ENCODE measurements around the gene ZBTB20.
A peak's percentile ranks its signal among the peaks of the same experiment; 100 is the strongest.

The ZBTB20 gene

DNA sequence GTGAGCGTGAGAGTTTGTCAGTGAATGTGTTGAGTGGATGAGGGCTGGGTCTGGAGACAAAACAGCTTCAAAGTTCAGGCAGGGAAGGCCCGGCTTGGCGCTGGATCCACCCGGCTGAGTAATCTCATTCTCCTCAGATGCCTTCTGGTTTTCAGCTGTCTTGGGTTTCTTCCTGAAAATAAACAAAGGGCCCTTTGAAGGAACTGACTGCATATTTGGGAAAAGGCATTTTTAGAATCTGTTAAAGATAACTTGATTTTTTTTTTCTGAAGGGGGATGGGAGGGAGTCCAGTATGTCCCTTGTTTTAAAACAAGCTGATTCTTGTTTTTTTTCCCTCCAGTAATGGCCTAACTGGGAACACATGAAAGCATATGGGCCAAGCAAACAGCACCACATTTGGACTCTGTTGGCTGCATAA lies 766.8 kb downstream of the ZBTB20 start:
- no peak for DNase-seq

DNA sequence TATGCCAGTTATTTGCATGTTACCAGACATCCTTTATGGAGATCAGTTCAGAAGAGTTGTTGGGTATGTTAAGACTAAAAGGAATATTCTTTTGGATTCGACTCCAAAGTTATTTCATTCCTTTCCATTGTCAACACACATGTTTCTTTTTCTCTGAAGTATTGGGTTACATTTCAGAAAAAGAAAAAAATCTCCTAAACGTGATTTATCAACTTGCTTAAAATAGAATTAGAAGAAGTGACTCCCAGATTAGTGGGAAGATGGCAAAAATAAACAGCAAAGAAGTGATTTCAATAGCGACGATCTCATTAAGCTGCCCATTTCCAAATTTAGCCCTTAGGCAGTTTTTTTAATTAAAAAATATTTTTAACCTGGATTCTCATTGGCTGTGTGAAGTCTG lies 767.8 kb downstream of the ZBTB20 start:
- DNase-seq: no peak

DNA sequence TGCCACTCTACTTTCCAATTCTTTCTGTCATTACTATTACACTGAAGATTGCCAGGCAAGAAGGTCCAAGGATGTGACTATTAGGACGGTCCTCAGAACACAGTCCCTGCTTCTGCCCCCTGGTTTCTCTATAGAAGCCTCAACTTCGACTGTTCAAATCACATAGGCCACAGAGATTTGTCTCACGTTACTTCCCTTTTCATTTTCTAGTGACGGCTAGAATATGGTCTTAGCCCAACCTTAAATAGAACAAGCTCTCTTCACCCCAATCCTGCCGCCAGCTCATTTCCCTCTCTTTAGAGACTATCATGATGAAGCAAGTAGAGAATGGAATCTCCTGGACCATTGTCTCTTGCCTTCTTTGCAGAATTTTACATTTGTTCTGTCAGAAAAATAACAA lies 768.3 kb downstream of the ZBTB20 start:
- no peak for DNase-seq

DNA sequence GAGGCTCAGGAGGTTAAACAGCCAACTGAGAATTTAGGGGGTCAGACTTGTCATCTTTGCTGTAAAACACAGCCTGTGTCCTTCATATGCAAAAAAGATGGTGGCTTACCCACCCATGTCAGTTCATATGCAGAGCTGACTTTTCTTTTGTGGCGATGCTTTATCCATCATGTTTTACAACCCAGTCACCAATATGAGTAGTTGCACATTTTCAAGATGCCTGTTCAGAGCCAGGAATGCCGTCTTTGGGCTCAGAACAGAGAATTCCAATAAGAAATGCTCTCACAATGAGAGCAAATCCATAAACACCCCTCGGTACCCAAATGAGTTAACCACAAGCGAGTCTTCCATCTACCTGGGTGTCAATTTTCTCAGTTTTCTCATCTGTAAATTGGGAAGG lies 769.7 kb downstream of the ZBTB20 start:
- DNase-seq: no peak

DNA sequence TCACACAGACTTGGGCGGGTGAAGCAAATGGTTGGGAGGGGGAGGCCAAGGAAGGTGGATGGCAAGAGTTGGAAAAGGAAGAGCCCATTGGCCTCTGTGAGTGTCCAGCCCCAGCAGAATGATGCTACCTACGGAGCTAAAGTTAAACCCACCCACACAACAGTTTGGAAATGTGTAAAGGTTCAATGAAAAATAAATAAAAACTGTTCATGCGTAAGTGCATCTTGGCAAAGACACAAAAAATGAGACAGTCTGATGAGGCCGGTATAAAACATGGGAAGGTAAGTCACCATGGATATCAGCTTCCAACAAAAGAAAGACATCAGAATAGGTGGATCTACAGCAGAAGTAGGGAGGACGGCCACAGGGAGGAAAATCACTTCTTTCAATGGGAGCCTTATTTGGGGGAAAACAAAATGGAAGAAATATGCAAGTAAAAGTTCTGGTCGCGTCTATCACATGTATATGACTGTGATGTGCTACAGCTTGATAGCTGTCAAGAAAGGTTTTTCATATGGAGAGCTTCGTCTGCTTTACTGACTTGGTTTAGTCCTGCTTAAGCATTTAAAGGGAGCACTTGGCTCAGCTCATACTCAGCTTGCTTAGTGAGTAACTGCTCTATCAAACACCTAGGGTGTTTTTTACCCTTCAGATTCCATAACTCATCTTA lies 770.4 kb downstream of the ZBTB20 start:
- DNase-seq: no peak

DNA sequence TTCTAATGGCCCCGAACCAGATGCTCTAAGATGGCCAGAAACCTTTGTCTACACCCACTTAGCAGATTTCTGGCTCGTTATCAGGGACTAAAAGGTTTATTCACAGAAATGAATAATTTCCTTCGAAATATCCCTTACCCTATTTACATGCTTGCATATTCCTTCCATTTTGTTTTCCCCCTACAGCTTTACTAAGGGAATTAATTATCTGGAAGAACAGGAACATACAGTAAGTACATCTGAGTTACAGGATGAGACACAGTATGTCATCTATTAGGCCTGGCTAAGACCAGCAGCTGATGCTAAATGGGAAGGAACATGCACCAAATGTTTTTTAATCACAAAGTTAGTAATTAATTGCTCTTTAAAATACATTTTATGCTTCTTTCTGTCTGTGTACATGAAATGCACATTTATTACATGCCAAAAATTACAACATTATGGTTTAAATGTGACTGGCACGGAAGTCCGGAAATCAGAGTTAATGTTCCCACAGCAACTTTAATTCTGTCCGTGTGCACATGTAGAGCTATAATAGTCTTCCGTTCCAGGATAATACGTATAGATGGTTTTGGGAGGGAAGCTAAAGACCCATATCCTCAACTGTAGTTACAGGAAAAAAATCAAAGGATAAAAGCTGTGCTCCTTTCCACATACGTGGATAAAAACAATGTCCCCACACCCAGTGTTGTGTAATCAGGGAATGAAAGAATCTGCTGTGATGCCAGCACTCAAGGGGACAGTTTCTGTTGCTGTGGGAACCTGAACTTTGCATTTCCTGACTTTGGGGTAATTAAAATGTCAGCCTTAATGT lies 771.3 kb downstream of the ZBTB20 start:
- no peak for DNase-seq

DNA sequence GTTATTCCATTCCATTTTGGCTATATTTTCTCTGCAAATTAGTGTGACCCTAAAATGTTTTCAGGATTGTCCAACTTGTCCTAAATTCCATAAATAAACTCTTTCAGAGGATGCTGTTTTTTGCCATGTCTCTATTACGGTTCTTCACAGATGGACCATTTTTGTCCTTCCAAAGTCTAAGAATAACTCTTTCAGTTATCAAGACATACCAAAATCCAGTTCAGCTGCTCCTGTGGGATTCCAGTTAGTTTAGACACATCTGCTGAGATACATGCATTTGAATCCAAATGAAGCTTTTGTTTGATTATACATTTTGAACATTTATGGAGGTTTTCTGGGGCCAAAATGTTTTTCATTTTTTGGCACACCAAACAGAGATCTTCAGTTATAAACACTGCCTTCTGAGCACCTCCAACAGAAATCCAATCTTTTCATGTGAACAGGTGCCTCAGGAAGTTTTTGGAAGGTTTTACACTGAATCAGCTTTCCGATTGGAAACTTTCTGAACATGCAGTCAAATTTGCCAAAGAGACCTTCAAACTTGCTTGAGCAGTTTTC lies 772.6 kb downstream of the ZBTB20 start:
- DNase-seq: no peak

DNA sequence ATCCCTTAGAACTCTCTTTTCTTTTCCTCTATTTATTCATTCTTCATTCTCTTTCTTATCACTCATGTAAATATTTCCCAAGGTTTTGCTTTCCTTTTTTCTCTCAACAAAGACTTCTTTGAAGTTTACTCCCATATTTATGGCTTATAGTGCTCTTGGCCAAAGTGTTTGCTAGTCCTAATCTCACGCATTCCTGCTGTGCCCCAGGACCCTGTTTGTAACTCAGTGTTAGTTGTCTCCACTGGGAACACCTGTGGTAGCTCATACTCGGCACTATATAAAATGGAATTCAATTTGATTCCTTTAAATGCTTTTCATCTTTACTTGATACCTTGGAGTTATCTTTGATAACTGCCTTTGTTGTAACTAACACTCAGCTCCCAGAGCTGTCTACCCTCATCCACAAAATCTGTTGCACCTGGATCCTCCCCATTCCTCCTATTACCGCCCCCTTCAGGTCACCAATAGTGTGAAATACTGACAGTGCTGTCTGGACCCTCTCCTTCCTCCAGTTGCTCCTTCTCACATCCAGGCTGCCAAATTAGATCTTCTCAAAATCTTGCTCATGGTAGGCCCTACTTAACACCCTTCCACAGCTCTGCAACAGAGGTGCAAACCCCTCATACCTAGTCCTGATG lies 776.4 kb downstream of the ZBTB20 start:
- no peak for DNase-seq

DNA sequence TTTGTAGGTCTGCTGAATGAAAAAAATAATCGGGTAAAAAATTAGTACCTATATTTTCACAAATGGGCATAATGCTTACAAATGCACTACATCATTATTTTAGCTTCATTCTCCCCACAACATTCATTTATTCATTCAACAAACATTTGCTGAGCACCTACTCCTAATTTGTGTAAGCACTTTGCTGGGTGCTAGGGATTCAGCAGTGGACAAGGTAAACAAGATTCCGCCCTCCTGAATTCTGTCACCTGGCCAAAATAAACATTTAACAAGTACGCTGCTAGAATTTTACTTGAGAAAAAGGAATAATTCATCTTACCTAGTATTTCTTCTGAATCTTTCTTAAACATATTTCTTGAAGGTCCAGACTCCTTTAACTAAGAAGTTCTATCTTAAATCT lies 781.2 kb downstream of the ZBTB20 start:
- DNase-seq: no peak

DNA sequence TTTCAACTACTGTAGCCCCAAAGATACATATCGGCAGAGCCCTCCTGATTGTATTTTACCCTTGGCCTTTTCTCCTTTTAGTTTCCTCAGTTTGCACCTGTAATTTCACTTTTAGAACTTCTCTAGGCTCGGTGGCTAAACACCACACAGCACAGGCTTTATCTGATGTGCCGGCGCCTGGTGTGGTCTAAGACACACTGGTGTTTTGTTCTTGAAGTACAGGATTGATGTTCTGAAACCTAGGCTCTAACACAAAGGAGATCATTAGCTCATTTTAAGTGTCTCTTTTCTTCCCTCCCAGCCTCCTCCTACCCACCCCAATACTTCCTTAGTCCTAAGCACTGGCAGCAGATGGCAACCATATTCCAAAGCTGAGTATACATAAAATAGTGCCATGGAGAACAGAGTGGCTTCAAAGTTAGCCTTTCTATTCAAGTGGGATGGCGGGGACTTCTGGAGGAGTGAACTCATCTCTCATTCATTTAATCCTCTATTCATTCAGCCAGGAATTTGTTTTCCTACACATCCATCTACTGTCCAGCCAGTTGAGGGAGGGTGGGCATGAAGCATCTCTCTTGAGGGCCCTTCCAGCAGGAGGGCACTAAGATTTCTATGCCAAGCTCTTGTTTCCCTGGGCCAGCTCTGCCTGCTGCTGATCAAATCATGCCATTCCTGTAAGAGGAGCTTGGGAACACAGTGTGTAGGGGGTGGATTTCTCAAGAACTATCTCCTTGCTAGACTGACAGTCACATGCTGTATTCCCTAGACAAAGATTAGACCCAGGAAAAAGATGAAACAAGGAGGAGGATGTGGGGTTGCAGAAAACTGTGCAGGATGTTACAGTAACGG lies 782.1 kb downstream of the ZBTB20 start:
- no peak for DNase-seq

DNA sequence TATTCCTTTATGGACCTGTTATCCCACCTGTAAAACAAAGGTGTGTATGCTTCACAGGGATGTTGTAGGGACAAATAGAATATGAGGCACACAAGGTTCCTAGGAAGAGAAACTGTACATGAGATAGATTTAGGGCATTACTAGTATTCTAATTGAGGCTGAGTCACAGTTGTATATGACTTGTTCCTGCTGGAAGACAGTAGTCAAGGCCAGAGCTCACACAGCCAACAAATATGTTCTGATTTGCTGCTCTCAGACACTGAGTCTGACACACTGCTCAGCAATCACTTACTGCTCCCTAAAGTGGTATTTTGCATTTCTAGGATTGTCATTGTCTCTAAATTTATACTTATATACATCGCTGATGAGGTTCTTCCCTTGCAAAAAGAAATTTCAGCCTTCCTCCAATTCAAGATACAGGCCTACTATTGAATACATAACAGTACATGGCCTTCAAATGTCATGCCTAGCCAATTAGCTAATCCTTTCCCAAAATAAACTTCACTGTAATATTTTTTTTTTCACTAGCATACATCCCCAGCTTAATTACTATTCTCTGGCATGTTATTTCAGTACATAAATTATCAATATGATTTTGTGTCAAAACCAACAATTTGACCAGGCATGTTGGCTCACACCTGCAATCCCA lies 783.4 kb downstream of the ZBTB20 start:
- no peak for DNase-seq

DNA sequence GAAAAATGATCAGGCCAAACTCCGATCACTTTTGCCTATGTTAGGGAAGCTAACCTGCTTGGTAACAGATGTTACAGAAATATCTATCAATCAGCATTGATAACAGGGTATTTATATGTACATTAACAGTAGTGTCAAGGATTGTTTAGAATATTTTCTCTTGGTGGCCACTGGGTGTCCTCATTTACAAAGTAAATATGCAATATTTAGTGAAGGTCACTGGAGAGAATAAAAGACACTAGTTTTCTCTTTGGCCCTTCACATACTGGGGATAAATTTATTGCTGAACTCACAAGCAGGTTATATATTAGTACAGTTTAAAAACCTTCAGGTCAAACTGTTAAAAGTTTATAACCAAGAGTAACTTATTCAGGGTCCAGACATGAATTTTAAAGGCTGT lies 784.3 kb downstream of the ZBTB20 start:
- peak; percentile 21 for DNase-seq

DNA sequence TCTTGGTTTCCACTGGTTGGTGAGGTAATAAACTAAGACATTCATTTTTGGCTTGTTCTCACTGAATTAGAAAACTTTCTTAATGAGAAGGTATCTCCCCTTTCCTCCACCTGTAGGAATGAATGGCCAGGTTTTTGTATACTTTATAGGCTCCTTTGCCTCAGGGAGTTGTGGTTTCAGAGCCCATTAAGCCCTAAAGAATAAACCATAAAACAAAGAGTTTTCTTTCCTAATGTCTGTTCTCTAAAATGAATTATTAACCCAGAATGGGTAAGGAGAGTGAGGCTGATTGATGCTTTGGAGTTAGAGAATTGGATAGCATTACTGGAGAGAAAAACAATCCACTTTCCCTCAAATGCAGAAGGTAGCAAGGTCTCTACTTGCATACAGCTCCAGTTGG lies 785.7 kb downstream of the ZBTB20 start:
- DNase-seq: no peak

DNA sequence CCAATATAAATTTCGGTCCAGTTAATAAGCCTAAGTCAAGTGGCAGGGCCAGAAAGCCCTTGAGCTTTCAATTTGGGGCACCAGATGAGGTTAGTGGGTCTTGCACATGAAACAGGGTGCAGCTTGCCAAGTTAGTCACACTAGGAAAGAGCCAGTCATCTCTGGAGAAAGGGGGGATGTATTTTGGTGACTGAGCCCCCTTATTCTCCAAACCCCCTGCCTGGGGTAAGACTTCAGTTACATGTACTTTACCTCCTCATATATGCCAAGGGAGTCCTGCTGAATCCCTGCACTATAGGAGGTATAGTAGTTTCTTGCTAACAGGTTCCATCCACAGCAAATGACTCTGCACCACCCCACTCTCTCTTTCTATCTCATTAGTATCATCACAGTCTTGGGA lies 790.6 kb downstream of the ZBTB20 start:
- no peak for DNase-seq

DNA sequence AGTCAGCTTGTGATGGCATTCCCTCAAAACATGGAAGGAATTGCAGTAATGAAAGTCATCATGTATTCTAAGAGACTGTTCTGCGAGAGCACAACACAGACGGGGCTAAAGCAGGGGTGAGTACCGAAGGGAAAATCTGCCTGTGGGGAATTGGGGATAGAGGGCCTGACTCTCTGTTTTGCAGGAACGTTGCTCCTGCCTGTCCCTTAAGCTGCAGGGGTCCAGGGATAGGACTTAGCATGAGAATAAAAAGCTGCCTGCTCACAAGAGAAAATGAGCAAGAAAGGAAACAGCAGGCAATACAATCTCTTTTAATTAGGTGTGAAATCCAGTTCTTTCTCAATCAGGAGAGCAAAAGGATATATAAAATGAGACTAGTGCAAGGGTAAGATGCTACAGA lies 791.0 kb downstream of the ZBTB20 start:
- DNase-seq: no peak

DNA sequence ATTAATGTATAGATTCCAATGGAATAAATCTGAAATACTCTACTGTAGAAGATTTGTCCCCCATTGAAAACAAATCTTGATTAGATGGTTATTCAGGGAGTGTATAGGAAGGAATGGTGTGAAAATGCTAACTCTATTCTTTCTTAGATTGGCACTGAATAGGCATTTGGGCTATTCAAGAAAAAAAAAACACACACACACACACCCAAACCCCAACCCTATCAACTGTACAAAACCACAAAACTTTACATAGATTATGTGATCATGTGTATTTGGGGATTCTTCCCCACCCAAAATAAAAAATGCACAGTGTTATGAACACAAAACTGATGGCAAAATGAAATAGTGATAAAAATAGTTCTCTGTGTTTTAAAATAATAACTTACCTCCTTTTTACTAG lies 791.4 kb downstream of the ZBTB20 start:
- DNase-seq: no peak

DNA sequence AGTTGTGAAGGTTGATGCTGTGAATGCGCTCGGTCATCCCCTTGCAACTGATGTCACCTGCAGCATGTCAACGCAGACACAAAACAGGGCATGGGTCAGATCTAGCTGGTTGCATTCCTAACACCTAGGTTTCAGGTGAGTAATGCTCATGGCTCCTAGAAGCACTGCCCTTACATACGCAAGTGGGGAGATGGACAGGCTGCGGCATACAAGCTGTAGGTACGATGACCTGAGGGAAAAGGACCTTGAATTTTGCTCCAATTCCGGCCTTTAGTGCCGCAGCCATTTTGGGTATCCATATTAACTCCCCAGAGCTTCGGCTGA lies 795.3 kb downstream of the ZBTB20 start:
- DNase-seq: no peak

DNA sequence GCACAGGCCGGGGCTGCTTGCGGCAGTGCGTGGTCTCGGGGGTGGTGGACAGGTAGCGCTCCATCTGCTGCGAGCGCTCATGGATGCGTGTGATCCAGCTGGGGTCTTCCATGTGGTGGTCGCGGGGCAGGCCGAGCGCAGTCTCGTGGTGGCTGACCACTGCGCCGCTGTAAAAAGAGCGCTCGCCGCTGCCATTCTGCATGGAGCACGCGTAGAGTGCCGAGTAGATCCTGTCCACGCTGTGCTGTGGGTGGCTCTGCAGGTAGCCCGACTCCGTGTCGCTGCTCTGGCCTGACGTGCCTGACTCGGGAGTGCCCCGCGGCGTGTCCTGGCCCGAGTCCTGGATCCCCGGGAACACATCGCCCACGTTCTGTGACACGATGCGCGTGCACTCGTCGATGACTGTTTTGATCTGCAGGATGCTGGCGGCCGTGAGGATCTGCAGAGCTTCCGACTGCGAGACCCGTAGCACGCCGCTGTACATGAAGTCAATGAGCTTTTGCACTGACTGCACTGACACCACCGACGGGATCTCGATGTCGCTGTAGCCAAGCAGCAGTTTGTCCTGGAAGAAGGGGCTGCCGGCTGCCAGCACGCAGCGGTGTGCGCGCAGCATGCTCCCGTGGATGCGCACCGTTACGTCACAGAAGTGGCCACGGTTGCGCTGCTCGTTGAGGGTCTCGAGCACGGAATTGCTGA lies 795.8 kb downstream of the ZBTB20 start:
- no peak for DNase-seq

DNA sequence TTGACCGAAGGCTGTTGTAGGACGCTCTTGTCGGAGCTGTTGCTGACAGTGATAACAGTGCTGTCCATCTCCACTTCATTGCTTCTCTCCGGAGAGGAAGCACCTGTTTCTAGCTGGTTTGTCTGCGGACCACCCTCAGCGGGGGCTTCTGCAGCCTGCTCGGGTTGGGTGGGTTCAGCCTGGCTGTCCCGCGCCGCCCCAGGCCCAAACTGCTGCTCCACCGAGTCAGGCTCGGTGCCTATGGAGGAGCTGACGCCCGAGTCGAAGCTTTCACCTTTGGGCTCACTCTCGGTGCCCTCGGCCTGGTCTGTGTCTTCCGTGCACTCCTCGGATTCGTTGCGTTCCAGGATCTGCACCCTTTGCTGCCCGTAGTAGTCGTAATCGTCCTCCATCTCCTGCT lies 796.4 kb downstream of the ZBTB20 start:
- DNase-seq: no peak

DNA sequence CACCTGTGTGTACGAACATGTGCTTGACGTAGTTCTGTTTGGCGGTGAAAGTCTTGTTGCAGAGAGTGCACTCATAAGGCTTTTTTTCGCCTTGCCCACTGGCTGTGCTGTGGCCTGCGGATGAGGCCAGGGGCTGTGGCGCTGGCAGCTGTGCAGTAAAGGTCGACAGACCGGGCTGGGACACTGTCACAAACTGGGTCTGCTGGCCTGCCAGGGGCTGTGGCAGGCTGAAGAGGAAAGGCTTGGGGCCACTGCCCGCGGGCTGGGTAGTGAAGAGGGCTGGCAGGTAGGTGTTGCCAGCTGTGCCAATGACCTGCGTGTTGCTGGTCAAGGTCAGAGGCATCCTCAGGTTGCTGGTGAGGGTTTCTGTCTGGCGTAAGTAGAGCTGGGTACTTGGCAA lies 796.8 kb downstream of the ZBTB20 start:
- DNase-seq: no peak

DNA sequence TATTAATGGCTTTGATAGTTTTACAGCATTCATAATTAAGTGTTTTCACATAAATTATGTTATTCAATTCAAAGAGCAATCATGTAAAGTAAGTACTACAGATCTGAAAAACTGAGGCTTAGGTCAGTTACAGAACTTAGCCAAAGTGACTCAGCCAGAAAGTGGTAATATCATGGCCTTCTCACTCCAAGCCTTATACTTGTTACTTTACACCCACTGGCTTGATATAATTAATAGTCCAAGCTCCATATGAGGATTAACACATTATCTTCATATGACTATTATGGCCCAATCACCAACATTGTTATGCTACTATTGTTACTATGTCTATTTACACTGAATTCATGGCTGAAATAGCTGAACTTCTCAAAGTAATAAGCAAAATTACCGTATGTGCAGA lies 802.6 kb downstream of the ZBTB20 start:
- DNase-seq: no peak
